Small intestine (tissue), 7 donors: ENCODE data around the gene RPP25L. TPM values are rescaled to one million over a fixed set of nuclear protein-coding genes. Genes with fewer than 3 reads are reported as not detected.
A peak's percentile ranks its signal among the peaks of the same experiment; 100 is the strongest.

ENCODE experiments used
- DNase-seq, 2 donors: peaks; one replicate each; pipeline versions ENCODE4 v3.0.0 to v3.0.0-alpha.2; 2013
- FAIRE-seq: peaks from 2 replicates; lab custom pipeline; 2012; peaks lifted over from hg19 to GRCh38; lab: Jason Lieb, UNC
- H3K27ac ChIP-seq, 3 donors: one replicate each; pipeline ENCODE4 v1.5.1; 2013; ENCODE audit warnings: low read length in 2 of 3, mild to moderate bottlenecking in 2 of 3, control low read depth in 1 of 3, inconsistent platforms in 1 of 3, low read depth in 1 of 3, moderate library complexity in 1 of 3
- H3K27me3 ChIP-seq, 3 donors: one replicate each; pipeline ENCODE4 v1.6.1; 2013; ENCODE audit warnings: low read length in 3 of 3, inconsistent platforms in 1 of 3; ENCODE audit not compliant: control insufficient read depth in 3 of 3, insufficient read depth in 3 of 3
- H3K36me3 ChIP-seq, 3 donors: one replicate each; pipeline ENCODE4 v1.6.1; 2013; ENCODE audit warnings: low read length in 3 of 3, inconsistent platforms in 1 of 3, low read depth in 1 of 3, mild to moderate bottlenecking in 1 of 3, moderate library complexity in 1 of 3; ENCODE audit not compliant: control insufficient read depth in 3 of 3, insufficient read depth in 2 of 3
- H3K4me1 ChIP-seq, 3 donors: one replicate each; pipeline ENCODE4 v1.6.1; 2013; ENCODE audit warnings: low read length in 2 of 3, inconsistent platforms in 1 of 3, low read depth in 1 of 3, mild to moderate bottlenecking in 1 of 3, moderate library complexity in 1 of 3; ENCODE audit not compliant: control insufficient read depth in 3 of 3, insufficient read depth in 2 of 3
- H3K4me3 ChIP-seq, 3 donors: one replicate each; pipeline ENCODE4 v1.5.1; 2013; ENCODE audit warnings: low read length in 3 of 3, control low read depth in 1 of 3, inconsistent platforms in 1 of 3, low read depth in 1 of 3, mild to moderate bottlenecking in 1 of 3, moderate library complexity in 1 of 3
- H3K9me3 ChIP-seq, 2 donors: one replicate each; pipeline ENCODE4 v1.6.1; 2013; ENCODE audit warnings: low read depth in 1 of 2, low read length in 1 of 2; ENCODE audit not compliant: control insufficient read depth in 2 of 2, insufficient read depth in 1 of 2
- WGBS, 3 donors: extraction: QIAGEN DNeasy Blood & Tissue Kit; methylation state at CpG; one replicate each; pipeline ENCODE4 v1.1.7; 2013; 5-methylcytosine and 5-hydroxymethylcytosine counted together
- polyA plus RNA-seq, 4 donors: library from polyadenylated mRNA; stranded (reverse) in 3 of 4; unstranded in 1 of 4; fragments of 200-250 nt in 3 of 4; fragments of 120-200 nt in 1 of 4; gene quantifications; one replicate each; pipeline versions ENCODE4 v1.2.1 to v1.2.3, GENCODE V29; 2013
- donor health status: healthy with polysubstance abuse.
- donor health status: control.
- donor health status: control.
- donor health status: Bipolar disorder and iron deficiency.
- donor health status: healthy.

RPP25L gene
- polyA plus RNA-seq, 4 donors = 41.2 to 93.7 (median 72.4) TPM

DNA sequence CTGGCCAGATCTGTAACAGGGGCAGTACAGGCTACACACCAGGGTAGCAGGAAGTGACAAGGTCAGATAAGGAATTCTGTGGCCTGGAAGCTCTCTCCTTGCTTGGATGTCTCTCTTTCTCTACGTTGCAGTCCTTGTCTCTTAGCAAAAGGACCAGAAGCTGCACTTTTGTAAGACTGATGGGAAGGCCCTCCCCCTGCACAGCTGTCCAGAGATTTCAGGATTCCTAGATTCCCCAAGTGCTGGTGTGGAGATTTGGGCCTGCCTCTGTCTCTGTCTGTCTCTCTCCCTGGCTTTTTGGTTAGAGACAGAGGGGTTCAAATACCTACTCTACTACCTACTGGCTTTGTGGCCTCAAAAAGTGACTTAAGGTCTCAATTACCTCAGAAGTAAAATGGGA lies 12.4 kb downstream of the RPP25L start:
- Histone ChIP-seq H3K36me3 (no peaks in the 10 kb centered on the region), H3K4me1 (no peaks in the 10 kb centered on the region), H3K4me3 (no peak overlapping the region), H3K27ac (no peak overlapping the region), H3K9me3 (no peaks in the 10 kb centered on the region), H3K27me3 (peaks cover 0 to 20% (median 0%) of the 10 kb centered on the region in 3 donors)
- WGBS, 3 donors = 29 to 54% (median 45%) methylated on average over 1 of the region's 1 CpG
- no peak for FAIRE-seq
- DNase-seq = no peak

DNA sequence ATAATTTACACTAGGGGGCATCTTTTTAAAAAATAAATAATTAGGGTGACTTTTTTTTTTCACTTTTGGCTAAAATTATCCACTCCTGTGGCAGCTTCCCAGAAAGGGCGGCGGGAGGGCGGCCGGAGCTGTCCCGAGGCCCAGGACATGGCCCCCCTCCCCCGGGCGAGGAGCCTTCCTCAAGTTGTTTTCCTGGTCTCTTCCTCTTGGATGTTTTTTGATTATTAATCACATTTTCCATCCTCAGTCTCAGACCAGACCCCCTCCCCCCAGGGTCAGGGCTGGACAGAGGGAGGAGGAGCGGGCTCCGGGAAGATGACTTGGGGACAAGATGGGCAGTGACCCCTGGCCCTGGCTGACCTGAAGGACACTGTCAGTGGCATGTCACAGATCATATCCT lies 17.7 kb downstream of the RPP25L start:
- WGBS, 3 donors = 68 to 88% (median 70%) methylated on average over 9 of the region's 9 CpGs
- FAIRE-seq = no peak
- no peak overlapping the region for H3K27ac ChIP-seq
- H3K9me3 ChIP-seq = no peaks in the 10 kb centered on the region
- DNase-seq = no peak
- H3K36me3 ChIP-seq = no peaks in the 10 kb centered on the region
- H3K4me3 ChIP-seq = no peak overlapping the region
- peaks cover 2 to 55% (median 8%) of the 10 kb centered on the region in 3 donors for H3K27me3 ChIP-seq
- H3K4me1 ChIP-seq = peaks cover 5 to 22% (median 8%) of the 10 kb centered on the region in 3 donors

DNA sequence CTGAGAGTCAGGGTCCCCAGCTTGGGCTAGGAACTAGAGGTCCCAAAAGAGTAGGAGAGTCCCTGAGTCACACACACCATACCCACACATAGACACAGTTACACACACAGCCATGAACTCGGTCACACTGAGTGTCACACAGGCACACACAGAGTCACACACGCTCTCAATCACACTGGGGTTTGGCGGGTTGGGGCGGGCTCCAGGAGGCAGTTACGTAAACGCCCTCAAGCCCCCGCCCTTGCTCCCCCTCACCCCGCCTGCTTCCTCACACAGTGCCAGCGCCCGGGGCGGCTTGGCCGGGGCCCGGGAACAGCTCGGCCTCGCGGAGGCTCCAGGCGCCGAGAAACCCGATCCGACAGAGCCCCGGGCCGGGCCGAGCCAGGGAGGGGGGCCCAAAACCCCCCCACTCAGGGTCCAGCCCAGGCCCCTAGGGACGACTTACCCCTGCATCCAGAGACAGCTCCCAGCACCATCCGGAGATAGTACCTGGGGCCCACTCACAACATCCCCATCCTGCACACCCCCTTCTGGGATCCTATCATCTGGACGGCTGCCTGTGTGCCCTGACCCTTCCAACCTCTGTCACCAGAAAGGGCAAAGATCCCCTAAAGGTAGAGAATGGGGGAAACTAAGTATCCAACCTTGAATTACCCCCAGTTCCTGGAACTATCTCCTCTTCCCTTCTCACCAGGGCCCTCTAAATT lies 18.8 kb downstream of the RPP25L start:
- Histone ChIP-seq H3K4me1 (peaks cover 5 to 28% (median 8%) of the 10 kb centered on the region in 3 donors), H3K27me3 (peaks cover 3 to 66% (median 16%) of the 10 kb centered on the region in 3 donors), H3K4me3 (no peak overlapping the region), H3K36me3 (no peaks in the 10 kb centered on the region), H3K27ac (no peak overlapping the region), H3K9me3 (no peaks in the 10 kb centered on the region)
- FAIRE-seq (no peak), DNase-seq (peak in 1 of 2 donors; percentile 26)
- WGBS, 3 donors = 3 to 8% (median 6%) methylated on average over 22 to 26 of the region's 26 CpGs

DNA sequence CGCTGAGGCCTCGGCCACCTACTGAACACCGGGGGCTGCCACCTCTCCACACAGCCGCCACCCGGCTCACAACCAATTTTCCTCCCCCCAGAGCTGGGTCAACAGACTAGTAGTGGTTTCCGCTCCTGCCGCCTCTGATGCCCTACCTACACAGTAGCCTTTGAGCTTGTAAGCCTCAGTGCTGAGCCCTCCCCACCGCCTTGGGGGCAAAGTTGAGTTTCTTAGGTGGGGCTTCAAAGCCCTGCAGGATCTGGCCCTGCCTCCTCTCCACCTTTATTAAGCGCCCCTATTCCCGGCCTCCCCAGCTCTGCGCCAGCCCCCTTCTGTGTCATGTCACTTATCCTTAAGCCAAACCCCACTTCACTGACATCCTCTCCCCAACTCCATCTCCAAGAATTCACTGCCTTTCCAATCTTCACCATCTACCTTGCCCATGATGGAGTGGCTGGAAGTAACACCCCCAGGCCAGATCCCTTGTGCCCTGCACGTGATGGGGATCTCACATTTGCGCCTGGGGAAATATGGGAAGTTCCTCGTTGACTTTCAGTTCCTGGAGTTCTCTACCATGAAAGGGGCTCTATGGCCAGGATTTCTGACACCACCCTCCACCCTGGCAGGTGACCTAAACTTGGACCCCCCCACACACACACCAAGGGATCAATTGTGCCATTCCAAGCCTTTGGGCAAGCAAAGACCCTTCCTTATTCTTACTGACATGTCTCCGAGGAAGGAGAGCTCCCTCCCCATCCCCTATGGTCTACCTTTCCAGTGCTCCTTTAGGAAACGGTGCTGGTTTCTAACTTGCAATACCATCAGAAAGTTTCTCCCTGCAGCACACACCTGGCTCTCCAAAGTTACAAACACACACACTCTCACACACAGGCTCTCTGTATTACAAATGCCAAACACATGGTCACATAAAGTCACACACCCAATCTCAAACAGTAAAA lies 19.7 kb downstream of the RPP25L start:
- peaks cover 3 to 72% (median 23%) of the 10 kb centered on the region in 3 donors for H3K27me3 ChIP-seq
- H3K27ac ChIP-seq = no peak overlapping the region
- DNase-seq = no peak
- peaks cover 5 to 28% (median 8%) of the 10 kb centered on the region in 3 donors for H3K4me1 ChIP-seq
- WGBS, 3 donors = 10 to 23% (median 19%) methylated on average over 16 of the region's 16 CpGs
- H3K9me3 ChIP-seq = no peaks in the 10 kb centered on the region
- no peaks in the 10 kb centered on the region for H3K36me3 ChIP-seq
- peak overlapping the region in 1 of 3 donors; percentile 47 for H3K4me3 ChIP-seq
- FAIRE-seq = no peak

DNA sequence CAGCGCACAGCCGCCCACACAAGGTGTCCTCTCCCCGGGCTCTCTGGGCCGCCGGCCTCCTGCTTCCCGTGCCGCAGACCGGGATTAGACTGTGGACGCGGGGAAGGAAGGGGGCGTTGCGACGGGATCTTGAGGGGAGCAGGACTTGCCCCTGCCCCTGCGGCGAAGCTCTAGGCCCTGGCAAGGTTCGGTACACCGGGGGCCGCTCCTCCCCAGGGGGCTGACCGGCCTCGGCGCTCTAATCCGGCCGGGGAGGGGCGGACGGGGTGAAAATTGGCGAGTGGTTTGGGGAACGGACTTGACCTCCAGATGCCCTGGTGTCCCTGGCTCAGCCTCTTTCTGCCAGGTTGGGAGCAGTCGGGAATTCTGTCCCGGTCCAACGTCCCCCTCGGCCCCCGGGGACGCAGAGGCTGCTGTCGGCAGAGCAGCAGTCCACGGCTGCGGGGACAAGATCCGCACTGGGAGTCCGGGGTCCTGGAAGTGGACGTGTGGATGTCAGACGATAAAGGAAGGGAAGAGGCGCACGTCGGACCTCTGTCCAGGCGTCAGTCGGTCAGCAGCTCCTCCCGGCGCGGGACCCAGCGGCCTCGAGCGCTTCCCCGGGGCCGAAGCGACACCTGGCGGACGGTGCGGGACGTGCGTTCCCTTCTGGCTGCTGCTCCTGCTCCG lies 20.5 kb downstream of the RPP25L start:
- Histone ChIP-seq H3K36me3 (no peaks in the 10 kb centered on the region), H3K27ac (no peak overlapping the region), H3K4me1 (peaks cover 5 to 28% (median 8%) of the 10 kb centered on the region in 3 donors), H3K4me3 (peak overlapping the region in 2 of 3 donors; percentile 11 to 47), H3K9me3 (no peaks in the 10 kb centered on the region), H3K27me3 (peaks cover 3 to 77% (median 28%) of the 10 kb centered on the region in 3 donors)
- whole genome bisulfite sequencing, 3 donors = 3 to 7% (median 4%) methylated on average over 49 to 60 of the region's 60 CpGs
- no peak for FAIRE-seq
- DNase-seq = peak; percentile 73 to 87

DNA sequence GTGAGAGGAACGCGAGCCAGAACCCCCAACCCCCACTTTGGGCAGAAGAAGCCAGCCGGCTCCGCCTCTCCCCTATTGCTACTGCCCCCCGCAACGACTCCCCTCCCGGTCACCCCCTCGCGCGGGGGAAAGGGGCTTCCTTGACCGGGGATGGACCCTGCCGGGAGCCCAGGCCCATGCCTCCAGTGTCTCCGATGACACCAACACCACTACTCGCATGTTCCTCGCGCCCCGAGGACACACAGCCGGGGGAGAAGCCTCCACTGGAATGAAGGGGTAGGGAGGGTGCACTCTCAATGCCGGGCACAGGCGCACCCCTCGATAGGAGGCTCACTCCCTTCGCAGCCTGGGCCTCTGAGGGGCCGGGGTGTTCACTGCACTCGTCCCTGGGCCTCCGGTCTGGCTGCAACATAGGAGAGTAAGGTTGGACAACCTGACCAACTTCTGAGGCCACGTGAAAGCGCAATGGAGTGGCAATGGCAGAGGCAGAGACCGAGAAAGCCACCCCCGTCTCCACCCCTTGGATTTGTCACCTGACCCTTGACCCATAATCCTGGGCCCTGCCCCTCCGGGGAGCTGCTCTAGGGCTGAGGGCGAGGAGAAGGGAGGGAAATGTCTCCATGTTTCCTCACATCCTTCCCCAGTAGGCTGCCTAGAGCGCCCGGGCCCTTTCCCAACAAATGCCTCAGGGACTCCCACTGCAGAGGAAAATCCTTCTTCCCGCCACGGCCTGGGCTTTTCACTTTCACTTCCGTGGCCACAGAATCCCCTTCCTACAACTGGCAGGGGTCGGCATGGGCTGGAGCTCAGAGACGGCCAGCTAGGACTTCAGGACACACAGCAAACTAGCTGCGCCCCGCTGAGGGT lies 21.3 kb downstream of the RPP25L start:
- Histone ChIP-seq H3K27me3 (peaks cover 9 to 85% (median 35%) of the 10 kb centered on the region in 3 donors), H3K4me3 (peak overlapping the region in 2 of 3 donors; percentile 18 to 47), H3K9me3 (no peaks in the 10 kb centered on the region), H3K36me3 (no peaks in the 10 kb centered on the region), H3K27ac (no peak overlapping the region), H3K4me1 (peaks cover 5 to 28% (median 8%) of the 10 kb centered on the region in 3 donors)
- WGBS, 3 donors = 4 to 15% (median 8%) methylated on average over 39 to 40 of the region's 40 CpGs
- FAIRE-seq (no peak), DNase-seq (peak; percentile 51 to 76)

DNA sequence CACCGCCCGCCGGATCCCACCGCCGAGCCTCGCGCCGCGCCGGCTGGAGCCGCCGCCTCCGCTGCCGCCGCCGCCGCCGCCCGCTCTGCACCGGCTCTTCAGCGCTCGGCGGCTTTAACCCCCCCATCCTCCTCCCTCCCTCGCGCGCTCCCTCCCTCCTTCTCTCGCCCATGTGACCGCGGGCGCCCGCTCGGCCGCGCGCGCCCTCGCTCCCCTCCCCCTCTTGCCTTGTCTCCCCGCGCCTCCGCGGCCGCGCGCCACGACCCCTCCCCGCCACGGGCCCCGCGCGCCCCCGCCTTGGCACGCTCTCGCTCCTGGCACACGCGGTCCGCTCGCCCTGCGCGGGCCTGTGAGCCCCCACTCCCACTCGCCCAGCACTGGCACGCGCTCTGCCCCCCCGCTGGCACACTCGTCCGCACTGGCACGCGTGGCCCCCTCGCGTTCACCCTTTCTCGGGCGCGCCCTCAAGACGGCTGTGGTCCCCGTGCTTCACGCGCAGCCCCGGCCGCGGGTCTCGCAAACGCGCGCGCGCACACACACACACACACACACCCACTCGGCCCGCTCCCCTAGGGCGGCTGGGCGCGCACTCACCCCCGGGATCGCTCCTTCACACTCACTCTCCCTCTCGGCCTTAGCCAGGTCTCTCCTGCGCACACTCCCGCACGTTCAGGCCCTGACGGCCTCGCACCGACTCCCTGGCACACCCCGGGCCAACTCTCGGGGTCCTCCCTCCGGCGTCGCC lies 22.1 kb downstream of the RPP25L start, which contains the start of gene CNTFR:
Gene CNTFR (minus strand): TSS at position 89 of the 745 bp plus-strand sequence. CDS start 20,743 bp downstream, outside the sequence.
- Histone ChIP-seq H3K4me1 (peaks cover 5 to 28% (median 8%) of the 10 kb centered on the region in 3 donors), H3K27ac (no peak within 1 kb of the TSS), H3K9me3 (no peaks in the 10 kb centered on the region), H3K36me3 (no peaks in the 10 kb centered on the region), H3K4me3 (peak within 1 kb of the TSS in 2 of 3 donors; percentile 43 to 55), H3K27me3 (peaks cover 9 to 93% (median 39%) of the 10 kb centered on the region in 3 donors)
- DNase-seq (peak in 1 of 2 donors; percentile 55), FAIRE-seq (no peak)
- 1% methylated on average over 45 to 104 of the region's 104 CpGs for WGBS, 3 donors
